Hematopoietic multipotent progenitor cell treated with erythropoietin and hydrocortisone succinate and interleukin-3 and kit ligand, for 15 days (in vitro differentiated cells): ENCODE results near the gene TMEM44.

ENCODE experiments used
- DNase-seq: peaks from one replicate; pipeline ENCODE4 v3.0.0-alpha.2; 2015; ENCODE audit warnings: low spot score

TMEM44 gene, protein sequence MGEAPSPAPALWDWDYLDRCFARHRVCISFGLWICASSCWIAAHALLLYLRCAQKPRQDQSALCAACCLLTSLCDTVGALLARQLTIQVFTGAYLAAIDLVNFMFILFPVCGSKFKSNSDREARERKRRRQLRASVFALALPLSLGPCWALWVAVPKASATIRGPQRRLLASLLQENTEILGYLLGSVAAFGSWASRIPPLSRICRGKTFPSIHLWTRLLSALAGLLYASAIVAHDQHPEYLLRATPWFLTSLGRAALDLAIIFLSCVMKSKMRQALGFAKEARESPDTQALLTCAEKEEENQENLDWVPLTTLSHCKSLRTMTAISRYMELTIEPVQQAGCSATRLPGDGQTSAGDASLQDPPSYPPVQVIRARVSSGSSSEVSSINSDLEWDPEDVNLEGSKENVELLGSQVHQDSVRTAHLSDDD

DNA sequence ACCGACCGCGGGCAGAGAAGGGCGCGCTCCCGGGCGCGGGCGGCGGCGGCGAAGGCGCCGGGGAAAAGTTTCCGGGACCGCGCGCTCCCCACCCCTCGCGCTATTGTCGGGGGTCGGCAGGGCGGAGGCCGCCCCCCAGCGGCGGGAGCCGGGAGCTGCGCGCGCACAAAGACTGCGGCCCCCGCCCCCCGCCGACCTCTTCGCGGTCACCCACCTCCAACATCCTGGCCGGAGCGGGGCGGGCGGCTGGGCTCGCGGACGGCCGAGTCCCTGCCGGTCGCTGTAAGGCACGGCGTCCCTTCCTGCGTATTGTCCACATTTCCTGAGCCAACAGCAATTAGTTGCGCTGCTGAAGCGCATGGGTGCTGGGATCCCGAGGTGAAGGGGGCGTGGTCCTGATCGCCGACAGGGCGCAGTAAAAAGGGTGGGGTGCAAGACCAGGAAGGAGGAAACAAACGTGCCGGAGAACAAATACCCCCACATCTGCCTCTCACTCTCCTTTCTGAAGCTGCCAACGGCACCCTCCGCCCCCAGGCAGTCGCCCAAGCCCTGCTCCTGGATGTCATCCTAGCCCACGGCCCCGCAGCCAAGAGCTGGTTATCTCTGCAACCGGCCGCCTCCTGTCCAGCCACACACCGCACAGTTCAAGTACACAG is at the start of gene TMEM44:
Gene TMEM44 (minus strand): TSS at position 71 of the 656 bp plus-strand sequence. CDS start 204 bp downstream, outside the sequence.
- peak; percentile 34 for DNase-seq

DNA sequence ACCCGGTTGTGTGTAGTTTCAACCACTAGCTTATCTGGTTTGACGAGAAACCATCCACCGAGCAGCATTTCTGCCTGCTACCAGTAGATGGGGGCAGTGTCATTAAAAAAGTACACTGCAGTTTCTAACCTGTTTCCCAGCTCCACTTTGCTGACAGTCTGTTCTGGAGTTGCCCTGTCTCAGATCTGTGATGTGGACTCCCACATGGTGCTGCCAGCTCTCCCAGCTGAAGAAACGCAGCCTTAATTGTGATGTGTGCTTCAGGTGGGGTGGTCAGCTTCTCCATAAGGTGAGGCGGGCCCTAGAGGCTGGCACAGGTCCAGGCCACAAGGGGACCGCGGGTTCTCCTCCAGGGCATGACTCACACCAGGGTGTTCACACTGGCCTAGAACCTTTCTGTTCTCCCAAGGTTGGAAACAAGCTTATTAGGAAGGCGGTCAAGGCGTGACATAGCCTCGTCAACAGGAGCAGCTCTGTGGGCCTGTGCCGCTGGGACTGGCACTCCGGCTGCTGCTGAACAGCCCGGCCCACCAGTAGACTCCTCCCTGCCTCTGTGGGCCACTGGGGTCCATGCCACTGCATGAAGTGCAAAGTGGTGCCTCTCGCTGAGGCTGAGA is 49.6 kb upstream of the TMEM44 start:
- peak; percentile 56 for DNase-seq

DNA sequence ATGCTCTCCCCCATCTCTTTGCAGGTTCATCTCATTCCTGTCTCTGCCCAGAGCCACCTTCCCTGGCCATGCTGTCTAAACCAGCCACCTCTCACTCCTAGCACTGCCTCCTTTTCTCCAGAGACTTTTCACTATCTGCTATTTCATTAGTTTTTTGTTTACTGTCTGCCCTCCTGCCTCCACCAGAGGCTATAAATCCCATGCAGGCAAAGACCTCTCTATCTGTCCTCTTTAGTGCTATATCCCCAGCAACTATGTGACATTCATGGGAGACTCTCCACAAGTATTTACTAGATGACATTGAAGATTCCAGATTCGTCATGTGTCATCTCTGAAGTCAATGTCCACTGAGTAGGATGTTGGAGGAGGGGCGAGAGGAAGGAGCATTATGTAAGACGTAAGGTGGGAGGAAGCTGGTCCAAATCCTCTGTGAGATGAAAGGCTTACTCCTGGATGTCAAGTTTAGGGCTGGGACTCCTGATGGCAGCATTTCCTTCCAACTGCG is 49.0 kb upstream of the TMEM44 start:
- no peak for DNase-seq

DNA sequence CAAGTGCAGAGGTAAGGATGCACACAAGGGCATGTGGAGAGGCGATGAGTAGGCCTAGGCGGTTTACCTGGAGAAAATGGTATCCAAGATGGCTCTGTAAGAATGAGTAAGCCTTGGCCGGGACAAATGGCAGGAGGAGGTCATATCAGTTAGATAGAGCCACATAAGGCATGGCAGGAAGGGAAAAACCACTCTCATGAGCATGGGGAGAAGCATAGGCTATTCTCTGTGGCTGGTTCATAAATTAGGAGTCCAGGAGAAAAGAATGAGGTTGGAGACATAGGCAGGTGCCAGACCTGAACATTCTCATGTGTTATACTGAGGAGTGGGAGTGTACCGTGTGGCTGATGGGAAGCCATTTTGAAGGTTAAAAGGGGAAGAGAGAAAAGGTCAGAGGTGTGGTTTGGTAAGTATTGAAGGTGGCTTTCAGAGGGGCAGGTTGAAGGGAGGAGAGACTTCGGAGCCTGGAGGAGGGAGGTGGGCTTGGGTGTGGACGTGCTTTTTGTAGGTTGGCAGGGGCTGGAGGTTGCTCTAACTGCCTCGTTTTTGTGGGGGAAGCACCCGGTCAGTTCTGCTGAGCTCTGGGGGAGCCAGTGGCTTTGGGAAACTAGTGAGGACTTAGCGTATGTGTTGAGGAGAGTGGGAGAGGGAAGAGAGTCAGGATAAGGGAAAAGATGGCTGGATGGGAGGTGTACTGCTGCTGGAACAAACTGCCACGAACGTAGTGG is 47.8 kb upstream of the TMEM44 start:
- DNase-seq: no peak

DNA sequence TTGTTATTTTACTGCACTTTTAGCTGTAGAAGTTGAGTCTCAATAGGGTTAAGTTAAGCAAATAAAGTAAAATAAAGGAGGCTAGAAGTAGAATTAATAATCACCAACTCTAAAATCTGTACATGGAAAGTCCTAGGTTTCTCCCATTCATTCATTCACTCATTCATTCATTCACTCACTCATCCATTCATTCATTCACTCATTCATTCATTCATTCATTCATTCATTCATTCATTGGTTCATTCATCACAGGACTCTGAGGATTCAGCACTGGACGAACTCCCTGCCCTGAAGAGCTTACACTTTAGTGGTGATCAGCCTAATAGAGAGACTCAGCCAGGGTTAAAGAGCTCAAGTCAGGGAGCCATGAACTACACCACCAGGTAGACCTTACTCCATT is 43.3 kb upstream of the TMEM44 start:
- DNase-seq: no peak

DNA sequence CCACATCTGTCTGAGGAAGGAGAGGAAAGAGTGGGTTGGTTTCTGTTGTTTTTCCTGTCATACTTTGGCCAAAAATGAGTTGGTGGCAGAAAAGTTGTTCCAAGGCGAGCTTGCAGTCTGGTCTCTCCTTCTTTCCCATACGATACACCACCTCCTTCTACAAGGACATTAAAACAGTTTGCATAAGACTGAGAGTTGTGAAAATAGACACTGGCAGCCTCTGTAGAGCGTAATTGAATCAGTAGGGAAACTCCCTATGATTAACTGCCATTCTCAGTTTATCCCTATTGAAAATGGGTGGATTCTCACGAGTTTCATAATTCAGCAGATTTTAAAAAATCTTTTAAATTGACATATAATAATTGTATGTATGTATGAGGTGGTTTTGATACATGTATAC is 42.5 kb upstream of the TMEM44 start:
- DNase-seq: no peak

DNA sequence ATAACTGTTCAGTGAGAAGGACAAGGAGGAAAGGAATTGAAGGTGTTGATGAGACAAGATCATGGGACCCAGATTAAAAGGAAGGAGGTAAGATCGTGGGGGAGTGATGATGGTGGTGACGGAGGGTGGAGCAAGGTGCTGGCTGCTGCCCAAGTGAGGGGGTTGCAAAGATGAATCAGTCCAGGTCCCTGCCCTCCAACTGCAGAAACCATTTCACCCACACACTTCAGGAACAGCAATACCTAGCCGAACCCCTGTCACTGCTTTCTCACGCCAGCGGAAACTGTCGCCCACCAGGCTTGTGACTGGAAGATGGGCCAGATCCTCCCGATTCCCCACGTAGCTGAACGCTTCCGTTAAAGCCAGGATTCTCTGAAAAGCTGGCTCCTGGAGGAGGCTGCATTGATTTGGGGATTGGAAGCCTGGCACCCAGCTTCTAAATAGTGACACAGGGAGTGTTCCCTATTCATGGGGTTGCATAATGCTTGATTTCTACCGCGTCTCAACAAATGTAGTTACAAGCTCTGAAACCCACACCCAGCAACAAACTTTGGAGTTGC is 41.9 kb upstream of the TMEM44 start:
- no peak for DNase-seq

DNA sequence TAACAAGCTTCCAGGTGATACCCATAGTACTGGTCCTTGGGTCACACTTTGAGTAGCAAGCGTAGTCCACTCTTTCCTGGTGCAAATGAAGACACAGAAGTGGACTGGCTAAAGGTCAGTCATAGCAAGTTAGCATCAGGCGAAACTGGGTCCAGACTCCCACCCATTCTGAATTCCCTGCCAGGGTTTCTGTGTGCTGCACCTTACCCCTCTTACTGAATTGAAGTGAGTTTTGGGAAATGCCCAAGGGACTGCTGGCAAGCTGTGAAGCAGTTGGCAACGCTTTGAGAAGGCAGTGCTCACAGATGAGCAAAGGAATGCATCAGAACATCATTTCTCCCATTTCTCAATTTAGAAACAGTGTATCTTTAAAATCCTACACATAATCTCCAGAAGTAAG is 40.5 kb upstream of the TMEM44 start:
- no peak for DNase-seq

DNA sequence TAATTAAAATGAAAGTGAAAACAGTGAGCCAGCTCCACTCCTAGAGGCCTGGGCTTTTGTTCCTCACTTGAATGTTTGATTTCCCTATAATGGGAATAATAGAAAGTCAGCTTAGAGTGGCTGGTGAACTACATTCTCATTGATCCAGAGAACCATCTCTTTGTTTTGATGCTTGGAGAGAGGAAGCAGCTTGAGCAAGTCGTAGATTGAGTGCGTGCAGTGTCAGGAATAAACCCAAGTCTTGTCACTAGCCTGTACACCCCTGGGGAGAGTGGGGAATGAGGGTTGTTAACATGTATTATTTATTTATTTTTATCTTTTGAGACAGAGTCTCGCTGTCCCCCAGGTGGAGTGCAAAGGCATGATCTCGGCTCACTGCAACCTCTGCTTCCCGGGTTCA is 39.7 kb upstream of the TMEM44 start:
- no peak for DNase-seq

DNA sequence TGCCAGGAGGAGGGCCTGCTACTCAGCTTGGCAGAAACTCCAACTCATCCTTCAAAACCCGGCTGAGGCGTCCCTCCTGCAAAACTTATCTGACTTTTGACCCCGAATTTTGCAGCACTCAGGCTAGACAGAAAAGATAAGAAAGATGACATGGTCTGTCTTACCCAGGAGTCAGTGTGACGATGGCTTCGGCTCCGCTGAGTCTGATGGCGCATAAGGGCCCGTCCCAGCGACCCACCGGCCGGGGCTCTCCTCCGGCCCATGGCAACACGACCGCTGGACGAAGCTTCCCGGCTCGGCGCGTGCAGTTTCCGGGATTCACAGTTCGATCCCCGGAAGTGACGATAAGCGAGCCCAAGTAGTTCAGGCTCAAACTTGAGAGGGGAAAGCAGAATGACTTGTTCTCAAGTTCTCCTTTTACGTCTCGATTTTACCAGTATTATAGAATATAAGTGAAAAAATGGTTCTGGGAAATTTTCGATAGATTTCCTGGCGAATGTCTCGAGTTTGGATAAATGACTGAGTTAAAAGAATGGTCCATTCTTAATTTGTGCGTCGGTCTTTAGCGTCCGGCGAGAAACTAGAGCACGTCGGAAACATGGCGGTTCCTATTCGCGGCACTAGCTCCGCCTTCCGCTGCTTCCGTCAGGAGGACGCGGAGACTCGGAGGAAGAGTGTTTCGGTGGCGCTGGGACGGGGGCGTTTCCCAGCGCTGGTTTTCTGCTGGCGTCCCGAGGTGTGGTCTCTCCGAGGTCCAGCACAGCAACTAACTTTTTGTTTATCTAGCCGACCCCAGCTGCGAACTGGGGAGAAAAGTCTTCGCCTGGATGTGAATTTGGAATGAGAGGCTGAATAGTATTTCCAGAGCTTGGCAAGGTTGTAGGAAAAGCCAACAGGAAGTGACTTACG is 38.9 kb upstream of the TMEM44 start, which contains the start of gene LSG1:
Gene LSG1 (minus strand): TSS at position 292 of the 909 bp plus-strand sequence. CDS start 29 bp downstream, at position 263.
- peak; percentile 95 for DNase-seq

DNA sequence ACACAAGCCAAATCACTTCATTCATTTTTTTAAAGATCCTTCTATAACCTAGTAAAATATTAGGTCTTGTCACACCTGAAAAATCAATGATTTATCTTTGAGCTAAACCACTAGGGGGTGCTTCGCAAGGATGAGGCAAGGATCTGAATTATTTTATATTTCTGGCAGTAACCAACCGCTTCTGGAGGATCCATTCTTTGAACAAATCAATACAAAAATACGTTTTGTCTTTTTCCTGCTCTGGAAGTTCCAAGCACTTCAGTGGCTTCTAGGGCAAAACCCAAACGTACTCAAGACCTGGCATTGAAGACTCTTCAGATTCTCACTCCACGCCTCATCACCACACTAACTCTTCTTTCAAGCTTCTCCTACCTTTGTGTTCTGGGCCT is 38.3 kb upstream of the TMEM44 start:
- peak; percentile 58 for DNase-seq

DNA sequence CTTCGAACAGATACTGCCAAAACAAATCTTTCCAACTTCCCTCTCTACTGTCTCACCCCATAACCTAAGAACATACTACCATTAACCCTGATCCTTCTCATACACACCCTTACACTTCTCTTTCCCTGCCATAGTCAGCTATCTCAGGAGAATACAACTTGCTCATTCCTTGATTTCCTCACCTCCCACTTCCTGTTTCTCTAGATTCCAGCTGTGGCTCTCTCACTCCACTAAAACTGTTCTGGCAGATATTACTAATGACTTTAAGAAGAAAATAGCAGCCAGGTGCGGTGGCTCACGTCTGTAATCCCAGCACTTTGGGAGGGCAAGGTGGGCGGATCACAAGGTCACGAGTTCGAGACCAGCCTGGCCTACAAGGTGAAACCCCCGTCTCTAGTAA is 34.1 kb upstream of the TMEM44 start:
- no peak for DNase-seq

DNA sequence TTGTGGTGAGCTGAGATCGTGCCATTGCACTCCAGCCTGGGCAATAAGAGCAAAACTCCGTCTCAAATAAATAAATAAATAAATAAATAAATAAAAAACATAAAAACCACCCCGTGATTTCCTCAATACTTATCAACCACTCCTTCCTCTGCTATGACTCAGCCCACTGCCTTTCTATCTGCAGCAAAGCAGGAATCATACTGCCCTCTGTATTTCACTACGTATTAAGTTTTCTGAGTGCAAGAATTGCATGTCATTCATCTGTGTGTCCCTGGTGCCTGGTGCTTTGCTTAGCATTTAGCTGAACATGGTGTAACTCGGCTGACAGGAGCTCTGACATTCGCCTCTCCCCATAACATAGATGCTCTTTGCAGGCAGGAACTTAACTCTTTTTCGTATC is 31.6 kb upstream of the TMEM44 start:
- DNase-seq: peak; percentile 19

DNA sequence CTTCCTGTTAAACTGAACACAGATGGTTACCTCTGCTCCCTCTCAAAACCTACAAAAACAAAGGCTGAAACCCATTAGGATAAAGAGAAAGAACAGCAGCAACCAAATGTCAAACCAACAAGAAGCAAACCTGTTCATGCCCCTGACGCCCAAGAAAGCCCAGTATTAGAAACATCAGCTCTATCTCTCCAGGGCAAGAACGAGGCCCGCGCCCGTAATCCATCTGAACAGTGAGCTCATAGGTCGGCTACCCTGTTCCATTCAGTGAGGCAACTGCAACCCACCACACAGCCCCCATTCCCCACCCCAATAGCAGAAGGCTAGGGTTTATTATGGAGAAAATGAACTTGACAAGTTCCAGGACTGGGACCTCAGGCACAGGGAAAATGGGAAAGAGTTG is 28.7 kb upstream of the TMEM44 start:
- DNase-seq: no peak

DNA sequence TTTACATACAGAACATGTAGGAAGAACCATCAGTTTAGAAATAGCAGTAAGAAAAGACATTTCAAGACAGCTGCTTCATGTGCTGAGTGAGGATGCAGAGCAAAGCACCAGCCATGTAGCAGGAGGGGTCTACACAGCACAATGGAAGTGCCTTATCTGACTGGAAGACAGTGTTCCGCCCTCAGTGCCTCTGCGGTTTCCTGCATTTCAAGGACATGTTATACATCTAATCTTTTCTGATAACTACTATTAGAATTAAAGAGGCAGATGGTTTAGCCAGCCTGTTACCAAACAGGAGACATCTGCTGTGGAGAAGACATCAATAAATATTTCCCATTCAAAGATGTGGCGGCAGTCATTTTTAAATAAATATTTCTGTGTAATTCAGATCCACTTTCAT is 28.2 kb upstream of the TMEM44 start:
- DNase-seq: no peak

DNA sequence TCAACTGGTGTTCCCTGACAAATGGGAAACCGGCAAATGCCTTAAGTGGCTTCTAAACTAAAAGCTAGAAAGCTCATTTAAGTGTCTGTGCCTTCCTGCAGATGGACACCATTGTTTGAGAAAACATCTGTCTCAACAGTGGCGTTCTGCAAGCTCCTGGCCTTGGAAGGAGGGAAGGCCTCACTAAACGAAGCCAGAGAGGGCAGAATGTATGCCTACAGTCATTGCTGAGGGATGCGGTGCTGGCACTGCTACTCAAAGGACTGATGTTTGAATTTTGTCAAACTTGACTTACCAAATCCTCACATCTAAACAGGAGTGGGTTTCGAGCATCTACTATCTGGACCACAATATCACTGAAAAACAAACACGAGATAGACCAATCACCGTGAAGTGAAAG is 26.6 kb upstream of the TMEM44 start:
- DNase-seq: no peak

DNA sequence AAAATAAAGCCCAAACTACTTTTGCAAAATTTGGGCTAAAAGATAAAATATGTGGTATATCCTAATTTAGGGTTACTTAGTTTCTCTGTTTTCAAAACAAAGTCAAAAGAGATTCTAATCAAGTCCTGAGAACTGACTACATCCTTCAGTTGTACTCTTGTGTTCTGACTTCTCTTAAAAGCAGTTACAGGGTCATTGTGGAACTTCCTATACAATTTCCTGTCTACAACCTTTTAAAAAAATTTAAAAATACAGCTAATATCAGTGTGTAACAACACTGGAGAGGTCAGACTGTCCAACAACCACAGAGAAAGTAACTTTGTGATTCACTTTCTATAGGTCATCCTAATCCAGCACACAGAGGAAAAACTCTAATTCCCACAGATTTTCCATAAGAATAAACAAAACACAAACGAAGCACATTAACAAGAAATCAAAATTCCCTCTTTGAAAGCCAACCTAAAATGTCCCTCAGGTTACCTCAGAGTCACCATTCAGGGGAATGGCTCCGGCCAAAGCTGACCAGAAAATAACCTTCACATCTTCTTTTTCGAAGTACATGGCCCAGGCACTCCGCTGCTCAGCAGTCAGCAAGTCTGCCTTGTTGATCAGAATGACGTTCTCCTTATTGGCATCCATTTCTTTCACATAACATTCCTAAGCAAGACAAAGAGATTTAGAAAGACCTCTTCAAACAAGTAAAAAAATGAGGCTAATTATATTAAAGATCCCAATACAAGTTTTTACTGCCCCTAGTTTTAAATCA is 25.4 kb upstream of the TMEM44 start:
- DNase-seq: no peak

DNA sequence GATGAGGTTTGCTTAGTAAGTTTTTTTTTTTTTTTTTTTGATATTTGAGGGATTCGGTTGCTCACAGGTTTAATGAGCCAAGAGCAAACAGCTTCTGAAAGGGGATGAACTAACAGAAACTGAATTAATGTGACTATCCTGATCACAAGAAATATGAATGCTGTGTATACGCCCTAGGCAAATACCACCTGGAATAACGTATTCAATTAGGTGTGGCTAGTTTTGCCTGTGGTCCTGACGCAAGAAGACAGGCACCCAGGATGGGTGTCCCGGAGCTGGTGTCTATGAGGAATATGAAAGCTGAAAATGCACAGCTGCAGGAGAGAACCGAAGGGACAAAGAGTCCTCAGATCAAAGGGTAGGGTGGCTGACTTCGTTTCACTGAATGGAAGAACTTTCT is 24.2 kb upstream of the TMEM44 start:
- no peak for DNase-seq

DNA sequence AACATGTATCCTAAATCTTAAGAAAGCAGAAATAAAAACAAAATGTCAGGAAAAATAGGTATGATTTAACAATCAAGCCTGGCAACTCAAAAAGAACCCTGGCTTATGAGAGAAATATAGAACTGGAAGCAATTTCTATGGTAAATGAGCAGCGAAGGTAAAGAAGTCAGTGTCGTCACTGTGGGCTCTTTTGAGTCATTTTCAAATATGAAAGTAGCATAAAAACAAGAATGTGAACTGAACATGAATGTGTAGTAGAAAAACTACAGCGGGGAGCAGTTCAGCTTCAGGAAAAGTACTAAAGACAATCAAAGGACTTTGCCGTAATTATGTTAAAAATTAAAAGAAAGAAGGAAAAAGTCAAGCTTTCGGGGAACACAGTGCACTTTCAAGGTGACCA is 21.2 kb upstream of the TMEM44 start:
- no peak for DNase-seq

DNA sequence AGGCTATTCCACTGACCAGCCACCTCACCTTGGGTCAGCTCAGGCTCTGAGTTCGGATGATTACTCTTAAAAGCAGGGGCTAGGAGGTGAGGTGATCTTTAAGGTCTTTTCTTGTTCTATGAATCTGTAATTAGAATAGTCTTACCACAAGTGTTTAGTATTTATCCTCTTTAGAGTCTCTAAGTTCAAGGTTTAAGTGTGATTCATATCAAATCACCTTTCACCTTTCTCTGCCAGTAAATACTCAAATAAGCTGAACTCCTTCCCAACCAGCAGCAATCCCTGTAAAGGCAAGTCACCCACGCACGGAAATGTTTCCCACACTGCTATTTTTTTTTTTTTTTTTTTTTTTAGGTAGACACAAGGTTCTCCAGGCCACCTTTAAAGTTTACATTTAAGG is 14.5 kb upstream of the TMEM44 start:
- DNase-seq: no peak
